Activated T-helper 17 cell treated with anti-CD3 and anti-CD28 coated beads, Interleukin-2, amount 50 U/mL, for 72 hours (primary cell): ENCODE results near the gene COG8. TPM values are rescaled to one million over a fixed set of nuclear protein-coding genes. Genes with fewer than 3 reads are reported as not detected.
A peak's percentile ranks its signal among the peaks of the same experiment; 100 is the strongest.

ENCODE experiments used
- ATAC-seq: fragments of 150-1000 bp; cut with Tn5 transposase; replicated peaks from 2 replicates; pipeline ENCODE4 v1.10.0; 2021; ENCODE audit warnings: mild to moderate bottlenecking, moderate library complexity
- H3K27ac Mint-ChIP-seq: one replicate; pipeline ENCODE4 v1.8.0; 2022; ENCODE audit warnings: mixed read lengths
- H3K27me3 Mint-ChIP-seq: one replicate; pipeline ENCODE4 v1.8.0; 2022; ENCODE audit warnings: mixed read lengths
- H3K36me3 Mint-ChIP-seq: one replicate; pipeline ENCODE4 v1.8.0; 2022; ENCODE audit warnings: low read depth, mild to moderate bottlenecking, mixed read lengths
- H3K4me1 Mint-ChIP-seq: one replicate; pipeline ENCODE4 v1.8.0; 2022; ENCODE audit warnings: mixed read lengths
- H3K4me3 Mint-ChIP-seq: one replicate; pipeline ENCODE4 v1.8.0; 2022; ENCODE audit warnings: mild to moderate bottlenecking, mixed read lengths
- H3K9me3 Mint-ChIP-seq: one replicate; pipeline ENCODE4 v1.8.0; 2022; ENCODE audit warnings: mixed read lengths
- total RNA-seq, 2 donors: library from RNA; stranded (reverse); gene quantifications; one replicate each; pipeline ENCODE4 v1.2.3, GENCODE V29; 2022

Gene COG8
- total RNA-seq = 10 to 100 TPM; 29.7 to 34.2 TPM

DNA sequence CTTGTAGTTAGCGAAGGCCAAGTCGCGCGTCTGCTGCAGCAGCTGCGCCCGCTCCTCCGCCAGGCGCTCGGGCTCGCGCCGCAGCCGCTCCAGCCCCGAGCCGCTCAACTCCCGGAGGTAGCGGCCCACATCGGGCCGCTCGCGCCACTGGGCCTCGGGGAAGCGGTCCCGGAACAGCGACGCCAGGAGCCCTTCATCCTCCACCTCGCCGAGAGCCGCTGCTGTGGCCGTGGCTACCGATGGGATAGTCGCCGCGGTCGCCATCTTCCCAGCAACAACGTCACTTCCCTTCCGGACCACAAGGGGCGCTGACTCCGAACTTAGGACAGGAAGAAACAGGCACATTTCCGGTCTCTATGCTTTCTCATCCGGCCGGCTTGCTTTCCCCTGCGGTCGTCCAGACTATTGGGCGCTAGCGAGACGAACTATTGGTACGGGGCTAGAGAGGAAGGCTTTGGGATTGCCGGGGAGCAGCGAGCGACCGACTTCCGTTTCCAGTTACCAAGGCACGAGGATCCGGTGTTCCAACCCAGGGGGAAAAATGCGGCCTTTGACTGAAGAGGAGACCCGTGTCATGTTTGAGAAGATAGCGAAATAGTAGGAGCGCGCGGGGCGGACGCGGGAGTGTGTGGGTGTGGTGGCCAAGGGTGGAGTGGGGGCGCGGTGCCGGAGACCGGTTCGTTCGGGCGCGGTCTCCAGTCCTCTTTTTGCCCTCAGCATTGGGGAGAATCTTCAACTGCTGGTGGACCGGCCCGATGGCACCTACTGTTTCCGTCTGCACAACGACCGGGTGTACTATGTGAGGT, at the start of gene COG8, which contains the start of gene NIP7:
TSS of gene COG8 (minus strand) at position 276 of the 806 bp plus-strand sequence. CDS start at position 264, 12 bp downstream.
TSS of gene NIP7 (plus strand) at position 484 of the 806 bp plus-strand sequence. CDS start at position 542, 58 bp downstream.
- peak; percentile 92 for ATAC-seq
- H3K4me3 Mint-ChIP-seq = peak within 1 kb of the TSS; percentile 100
- peaks cover 85% of the 10 kb centered on the region for H3K36me3 Mint-ChIP-seq
- no peaks in the 10 kb centered on the region for H3K27me3 Mint-ChIP-seq
- peaks cover 28% of the 10 kb centered on the region for H3K4me1 Mint-ChIP-seq
- H3K27ac Mint-ChIP-seq = peak within 1 kb of the TSS; percentile 100
- H3K9me3 Mint-ChIP-seq = no peaks in the 10 kb centered on the region

GRCh38 chr16:69386596-69386995, 47.2 kb upstream of the COG8 start:
- Mint-ChIP-seq H3K27ac (no peak overlapping the region), H3K4me3 (peak overlapping the region; percentile 93), H3K9me3 (no peaks in the 10 kb centered on the region), H3K27me3 (no peaks in the 10 kb centered on the region), H3K36me3 (peaks cover 37% of the 10 kb centered on the region), H3K4me1 (peaks cover 17% of the 10 kb centered on the region)
- no peak for ATAC-seq

DNA sequence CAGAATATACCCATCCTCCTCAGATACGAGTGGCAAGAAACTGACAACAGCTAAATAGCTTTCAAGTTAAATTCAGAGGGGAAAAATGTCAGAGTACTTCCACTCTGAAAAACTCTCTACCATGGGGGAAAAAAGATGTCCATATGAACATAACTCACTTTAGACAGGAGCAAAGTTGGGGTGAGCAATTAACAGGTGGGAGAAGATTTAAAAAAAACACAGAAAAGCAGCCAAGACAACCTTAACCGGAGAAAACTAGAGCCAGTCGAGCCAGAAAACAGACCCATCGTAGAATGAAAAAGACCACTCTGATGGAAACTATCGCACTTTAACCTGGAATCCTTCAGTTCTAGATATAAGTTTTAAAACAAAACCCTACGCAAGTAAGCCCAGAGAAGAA, 45.6 kb upstream of the COG8 start:
- no peaks in the 10 kb centered on the region for H3K27me3 Mint-ChIP-seq
- H3K4me3 Mint-ChIP-seq = peak overlapping the region; percentile 93
- peak overlapping the region; percentile 95 for H3K27ac Mint-ChIP-seq

GRCh38 chr16:69382421-69382820, 43.1 kb upstream of the COG8 start:
- H3K4me3 Mint-ChIP-seq = peak overlapping the region; percentile 93
- peaks cover 79% of the 10 kb centered on the region for H3K36me3 Mint-ChIP-seq
- ATAC-seq = no peak

More for the DNA sequence above, 45.6 kb upstream of the COG8 start:
- peaks cover 53% of the 10 kb centered on the region for H3K36me3 Mint-ChIP-seq
- no peaks in the 10 kb centered on the region for H3K9me3 Mint-ChIP-seq
- no peak for ATAC-seq
- peaks cover 17% of the 10 kb centered on the region for H3K4me1 Mint-ChIP-seq

GRCh38 chr16:69381231-69381630, 41.9 kb upstream of the COG8 start:
- no peaks in the 10 kb centered on the region for H3K9me3 Mint-ChIP-seq
- H3K4me1 Mint-ChIP-seq = peaks cover 25% of the 10 kb centered on the region
- H3K27me3 Mint-ChIP-seq = no peaks in the 10 kb centered on the region
- no peak overlapping the region for H3K4me3 Mint-ChIP-seq
- peaks cover 91% of the 10 kb centered on the region for H3K36me3 Mint-ChIP-seq
- peak overlapping the region; percentile 41 for H3K27ac Mint-ChIP-seq
- ATAC-seq = no peak

More at GRCh38 chr16:69382421-69382820, 43.1 kb upstream of the COG8 start:
- Mint-ChIP-seq H3K27me3 (no peaks in the 10 kb centered on the region), H3K27ac (no peak overlapping the region), H3K9me3 (no peaks in the 10 kb centered on the region), H3K4me1 (peaks cover 25% of the 10 kb centered on the region)

- peak overlapping the region; percentile 77 for H3K27ac Mint-ChIP-seq
Measured at GRCh38 chr16:69378760-69379159, 39.4 kb upstream of the COG8 start.

GRCh38 chr16:69378036-69378435, 38.7 kb upstream of the COG8 start:
- Mint-ChIP-seq H3K27ac (peak overlapping the region; percentile 77), H3K27me3 (no peaks in the 10 kb centered on the region), H3K4me3 (no peak overlapping the region), H3K36me3 (peaks cover 90% of the 10 kb centered on the region), H3K9me3 (no peaks in the 10 kb centered on the region), H3K4me1 (peaks cover 11% of the 10 kb centered on the region)
- no peak for ATAC-seq

More at GRCh38 chr16:69378760-69379159, 39.4 kb upstream of the COG8 start:
- Mint-ChIP-seq H3K4me1 (peaks cover 17% of the 10 kb centered on the region), H3K9me3 (no peaks in the 10 kb centered on the region), H3K36me3 (peaks cover 90% of the 10 kb centered on the region), H3K27me3 (no peaks in the 10 kb centered on the region), H3K4me3 (peak overlapping the region; percentile 16)
- ATAC-seq = no peak

DNA sequence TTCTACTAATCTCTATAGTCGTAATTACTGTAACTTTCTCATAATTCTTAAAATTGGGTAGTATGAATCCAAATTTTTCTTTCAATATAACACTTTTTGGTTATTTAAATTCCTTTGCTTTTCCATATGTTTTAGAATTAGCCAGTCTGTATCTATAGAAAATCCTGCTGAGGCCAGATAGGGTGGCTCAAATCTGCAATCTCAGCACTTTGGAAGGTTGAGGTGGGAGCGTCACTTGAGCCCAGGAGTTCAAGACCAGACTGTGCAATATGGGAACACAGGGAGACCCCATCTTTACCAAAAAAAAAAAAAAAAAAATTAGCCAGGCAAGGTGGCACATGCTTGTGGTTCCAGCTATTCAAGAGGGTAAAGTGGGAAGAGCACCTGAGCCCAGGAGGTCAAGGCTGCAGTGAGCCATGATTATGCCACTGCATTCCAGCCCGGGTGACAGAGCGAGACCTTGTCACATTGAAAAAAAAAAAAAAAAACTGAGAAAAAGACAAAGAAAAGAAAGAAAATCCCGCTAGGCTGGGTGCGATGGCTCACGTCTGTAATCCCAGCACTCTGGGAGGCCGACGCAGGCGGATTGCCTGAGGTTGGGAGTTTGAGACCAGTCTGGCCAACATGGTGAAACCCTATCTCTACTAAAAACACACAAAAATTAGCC, 37.2 kb upstream of the COG8 start:
- H3K27ac Mint-ChIP-seq = peak overlapping the region; percentile 61
- H3K4me3 Mint-ChIP-seq = no peak overlapping the region
- peaks cover 90% of the 10 kb centered on the region for H3K36me3 Mint-ChIP-seq

GRCh38 chr16:69373019-69373418, 33.7 kb upstream of the COG8 start:
- Mint-ChIP-seq H3K27ac (no peak overlapping the region), H3K4me3 (no peak overlapping the region), H3K9me3 (no peaks in the 10 kb centered on the region), H3K4me1 (no peaks in the 10 kb centered on the region), H3K36me3 (peaks cover 90% of the 10 kb centered on the region), H3K27me3 (no peaks in the 10 kb centered on the region)
- no peak for ATAC-seq

More for the DNA sequence above, 37.2 kb upstream of the COG8 start:
- H3K4me1 Mint-ChIP-seq = peaks cover 8% of the 10 kb centered on the region
- H3K9me3 Mint-ChIP-seq = no peaks in the 10 kb centered on the region
- H3K27me3 Mint-ChIP-seq = no peaks in the 10 kb centered on the region
- no peak for ATAC-seq

DNA sequence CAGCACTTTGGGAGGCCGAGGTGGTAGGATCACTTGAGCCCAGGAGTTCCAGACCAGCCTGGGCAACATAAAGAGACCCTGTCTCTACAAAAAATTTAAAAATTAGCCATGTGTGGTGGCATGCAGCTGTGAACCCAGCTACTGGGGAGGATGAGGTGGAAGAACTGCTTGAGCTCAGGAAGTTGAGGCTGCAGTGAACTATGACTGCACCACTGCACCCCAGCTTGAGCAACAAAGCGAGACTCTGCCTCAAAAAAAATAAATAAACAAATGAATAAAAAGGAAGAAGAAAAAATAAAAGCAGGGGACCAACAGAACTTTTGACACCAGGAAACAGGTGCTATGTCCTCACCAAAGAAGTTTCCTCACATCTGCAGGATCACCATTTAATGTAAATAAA, 32.2 kb upstream of the COG8 start:
- Mint-ChIP-seq H3K27ac (no peak overlapping the region), H3K36me3 (peaks cover 90% of the 10 kb centered on the region), H3K27me3 (no peaks in the 10 kb centered on the region)

GRCh38 chr16:69368866-69369265, 29.5 kb upstream of the COG8 start:
- H3K27me3 Mint-ChIP-seq = no peaks in the 10 kb centered on the region
- H3K36me3 Mint-ChIP-seq = peaks cover 99% of the 10 kb centered on the region
- ATAC-seq = no peak
- no peak overlapping the region for H3K4me3 Mint-ChIP-seq
- no peaks in the 10 kb centered on the region for H3K9me3 Mint-ChIP-seq
- peak overlapping the region; percentile 79 for H3K27ac Mint-ChIP-seq
- H3K4me1 Mint-ChIP-seq = peaks cover 15% of the 10 kb centered on the region

More for the DNA sequence above, 32.2 kb upstream of the COG8 start:
- no peak overlapping the region for H3K4me3 Mint-ChIP-seq
- peaks cover 6% of the 10 kb centered on the region for H3K4me1 Mint-ChIP-seq
- no peak for ATAC-seq
- no peaks in the 10 kb centered on the region for H3K9me3 Mint-ChIP-seq

DNA sequence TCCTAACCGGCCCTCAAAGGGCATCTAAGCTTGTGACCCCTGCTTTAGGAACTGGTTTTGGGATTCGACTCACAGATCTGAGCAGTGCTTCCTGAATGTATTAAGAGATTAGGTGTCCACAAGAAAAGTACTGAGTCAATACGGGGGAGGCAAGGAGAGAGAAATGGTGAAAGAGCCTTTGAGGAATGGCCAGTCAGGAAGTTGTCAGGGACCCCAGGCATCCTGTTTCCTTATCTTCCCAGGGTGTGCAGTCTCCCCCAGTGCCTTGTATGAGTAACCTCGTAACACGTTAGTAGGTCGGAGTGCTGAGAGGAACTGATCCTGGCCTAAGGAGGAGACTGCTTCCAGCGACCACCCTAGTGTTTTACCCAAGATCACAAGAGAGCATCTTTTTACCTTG, 28.6 kb upstream of the COG8 start:
- no peaks in the 10 kb centered on the region for H3K9me3 Mint-ChIP-seq
- no peak overlapping the region for H3K4me3 Mint-ChIP-seq
- peaks cover 15% of the 10 kb centered on the region for H3K4me1 Mint-ChIP-seq
- no peak for ATAC-seq
- H3K27me3 Mint-ChIP-seq = no peaks in the 10 kb centered on the region
- H3K27ac Mint-ChIP-seq = peak overlapping the region; percentile 79
- peaks cover 98% of the 10 kb centered on the region for H3K36me3 Mint-ChIP-seq

DNA sequence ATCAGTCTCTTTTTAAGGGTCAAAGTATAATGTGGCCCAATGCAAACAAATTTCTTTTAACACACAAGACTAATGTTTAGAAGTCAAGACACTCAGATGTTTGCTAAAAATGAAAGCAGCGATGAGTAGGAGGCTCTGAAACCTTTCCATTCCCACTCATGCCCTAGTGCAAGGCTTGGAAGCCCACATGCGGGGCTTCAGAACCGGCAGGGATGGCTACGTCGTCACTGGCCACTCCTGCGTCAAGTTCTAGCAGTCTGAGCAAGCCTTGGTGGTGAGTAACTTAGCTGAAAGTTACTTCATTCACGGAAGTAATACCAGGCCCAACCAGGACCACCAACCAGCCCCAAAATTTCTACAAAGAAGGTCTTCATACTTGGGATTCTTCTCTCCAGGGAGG, 27.1 kb upstream of the COG8 start:
- H3K4me3 Mint-ChIP-seq = peak overlapping the region; percentile 45
- peaks cover 15% of the 10 kb centered on the region for H3K4me1 Mint-ChIP-seq
- H3K27me3 Mint-ChIP-seq = no peaks in the 10 kb centered on the region
- peaks cover 98% of the 10 kb centered on the region for H3K36me3 Mint-ChIP-seq
- H3K27ac Mint-ChIP-seq = peak overlapping the region; percentile 79
- H3K9me3 Mint-ChIP-seq = no peaks in the 10 kb centered on the region
- ATAC-seq = peak; percentile 94

- Mint-ChIP-seq H3K27me3 (no peaks in the 10 kb centered on the region), H3K9me3 (no peaks in the 10 kb centered on the region), H3K4me1 (peaks cover 15% of the 10 kb centered on the region), H3K36me3 (peaks cover 98% of the 10 kb centered on the region), H3K27ac (peak overlapping the region; percentile 79), H3K4me3 (peak overlapping the region; percentile 45)
- peak; percentile 68 for ATAC-seq
Measured at GRCh38 chr16:69365901-69366300, 26.5 kb upstream of the COG8 start.

- no peak for ATAC-seq
- no peaks in the 10 kb centered on the region for H3K9me3 Mint-ChIP-seq
- no peak overlapping the region for H3K4me3 Mint-ChIP-seq
- no peaks in the 10 kb centered on the region for H3K27me3 Mint-ChIP-seq
- H3K36me3 Mint-ChIP-seq = peaks cover 93% of the 10 kb centered on the region
- peaks cover 15% of the 10 kb centered on the region for H3K4me1 Mint-ChIP-seq
- peak overlapping the region; percentile 41 for H3K27ac Mint-ChIP-seq
Measured at GRCh38 chr16:69364088-69364487, 24.7 kb upstream of the COG8 start.
